ENCODE results near the gene DPP6.
"Not testable (repeated sequence)": the region's sequence is repeated elsewhere in the genome, so short reads cannot be mapped to it uniquely, and the experiment has no call there.

DPP6 gene

GRCh38 chr7:154072395-154073181 is 20.4 kb downstream of the DPP6 start:
- DNase-seq (ENCODE audit: low read depth in 2 of 2): not testable (repeated sequence)

GRCh38 chr7:154078523-154078922 is 26.3 kb downstream of the DPP6 start:
- not testable (repeated sequence) for DNase-seq (ENCODE audit: low read depth in 2 of 2)

GRCh38 chr7:154080249-154080648 is 28.1 kb downstream of the DPP6 start:
- DNase-seq (ENCODE audit: low read depth in 2 of 2): not testable (repeated sequence)

- DNase-seq (ENCODE audit: low read depth in 2 of 2): not testable (repeated sequence)
These were observed 35.0 kb downstream of the DPP6 start for GRCh38 chr7:154087037-154087725.

GRCh38 chr7:154092093-154092492 is 39.9 kb downstream of the DPP6 start:
- DNase-seq (ENCODE audit: low read depth in 2 of 2): not testable (repeated sequence)

- DNase-seq (ENCODE audit: low read depth in 2 of 2): not testable (repeated sequence)
These were observed 43.0 kb downstream of the DPP6 start for GRCh38 chr7:154095201-154095600.

GRCh38 chr7:154105063-154105462 is 52.9 kb downstream of the DPP6 start:
- not testable (repeated sequence) for DNase-seq (ENCODE audit: low read depth in 2 of 2)

- not testable (repeated sequence) for DNase-seq (ENCODE audit: low read depth in 2 of 2)
These were observed 57.4 kb downstream of the DPP6 start for GRCh38 chr7:154109615-154110014.

GRCh38 chr7:154113732-154114351 is 61.6 kb downstream of the DPP6 start:
- DNase-seq (ENCODE audit: low read depth in 2 of 2): not testable (repeated sequence)

- DNase-seq (ENCODE audit: low read depth in 2 of 2): not testable (repeated sequence)
These were observed 65.5 kb downstream of the DPP6 start for GRCh38 chr7:154117411-154118390.

GRCh38 chr7:154120825-154121224 is 68.6 kb downstream of the DPP6 start:
- DNase-seq (ENCODE audit: low read depth in 2 of 2): not testable (repeated sequence)

- DNase-seq (ENCODE audit: low read depth in 2 of 2): not testable (repeated sequence)
These were observed 70.5 kb downstream of the DPP6 start for GRCh38 chr7:154122720-154123119.

GRCh38 chr7:154123397-154123796 is 71.2 kb downstream of the DPP6 start:
- DNase-seq (ENCODE audit: low read depth in 2 of 2): not testable (repeated sequence)

- DNase-seq (ENCODE audit: low read depth in 2 of 2): not testable (repeated sequence)
These were observed 76.9 kb downstream of the DPP6 start for GRCh38 chr7:154129142-154129541.

- DNase-seq (ENCODE audit: low read depth in 2 of 2): not testable (repeated sequence)
These were observed 80.4 kb downstream of the DPP6 start for GRCh38 chr7:154132617-154133016.

GRCh38 chr7:154133703-154134277 is 81.6 kb downstream of the DPP6 start:
- not testable (repeated sequence) for DNase-seq (ENCODE audit: low read depth in 2 of 2)

- not testable (repeated sequence) for DNase-seq (ENCODE audit: low read depth in 2 of 2)
These were observed 82.5 kb downstream of the DPP6 start for GRCh38 chr7:154134698-154135097.

- DNase-seq (ENCODE audit: low read depth in 2 of 2): not testable (repeated sequence)
These were observed 83.4 kb downstream of the DPP6 start for GRCh38 chr7:154135646-154136045.

GRCh38 chr7:154145922-154146706 is 93.9 kb downstream of the DPP6 start:
- DNase-seq (ENCODE audit: low read depth in 2 of 2): not testable (repeated sequence)

GRCh38 chr7:154146707-154147038 is 94.5 kb downstream of the DPP6 start:
- not testable (repeated sequence) for DNase-seq (ENCODE audit: low read depth in 2 of 2)

All from activated CD8-positive, alpha-beta memory T cell treated with anti-CD3 and anti-CD28 coated beads for 4 hours (primary cell).